Urothelium cell line (cell line): ENCODE measurements around the gene NBEAL2.
A peak's percentile ranks its signal among the peaks of the same experiment; 100 is the strongest.

Experiments
- DNase-seq: peaks from one replicate; pipeline ENCODE4 v3.0.0; 2011; ENCODE audit warnings: low spot score, mixed read lengths
- FAIRE-seq: peaks from 2 replicates; lab custom pipeline; 2011; peaks lifted over from hg19 to GRCh38; lab: Jason Lieb, UNC

NBEAL2 gene

DNA sequence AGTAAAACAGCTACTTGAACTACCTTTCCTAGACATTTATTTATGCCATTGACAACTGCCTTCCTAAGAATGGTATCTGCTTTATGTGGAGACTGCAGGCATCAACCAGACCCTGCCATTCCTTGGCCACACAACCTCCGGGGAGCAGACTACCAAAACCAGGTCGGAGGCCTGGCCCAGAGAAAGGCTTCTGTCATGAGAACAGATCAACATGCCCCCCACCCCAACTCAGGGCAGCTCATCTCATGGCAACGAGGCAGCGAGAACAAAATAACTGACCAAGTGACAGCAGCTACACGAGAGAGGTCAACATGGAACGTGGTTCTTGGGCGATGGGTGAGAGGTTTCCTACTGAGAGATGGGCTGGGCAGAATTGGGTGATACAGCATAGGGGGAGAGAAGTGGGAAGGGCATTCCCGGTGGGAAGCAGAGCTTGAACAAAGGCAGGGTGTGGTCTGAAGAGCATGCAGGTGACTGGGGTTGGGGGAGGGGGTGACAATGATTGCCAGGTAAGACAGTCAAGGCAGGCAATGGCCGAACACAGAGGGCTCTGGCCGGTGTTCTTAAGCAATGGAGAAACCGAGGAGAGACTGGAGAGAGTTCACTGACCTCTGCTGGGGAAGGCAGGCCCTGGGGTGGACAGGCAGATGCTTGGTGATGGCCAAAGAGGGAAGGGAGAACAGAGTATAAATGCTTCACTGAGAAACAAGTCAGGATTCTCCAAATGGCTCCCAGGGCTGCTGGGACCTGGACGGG lies 36.8 kb upstream of the NBEAL2 start:
- no peak for FAIRE-seq

DNA sequence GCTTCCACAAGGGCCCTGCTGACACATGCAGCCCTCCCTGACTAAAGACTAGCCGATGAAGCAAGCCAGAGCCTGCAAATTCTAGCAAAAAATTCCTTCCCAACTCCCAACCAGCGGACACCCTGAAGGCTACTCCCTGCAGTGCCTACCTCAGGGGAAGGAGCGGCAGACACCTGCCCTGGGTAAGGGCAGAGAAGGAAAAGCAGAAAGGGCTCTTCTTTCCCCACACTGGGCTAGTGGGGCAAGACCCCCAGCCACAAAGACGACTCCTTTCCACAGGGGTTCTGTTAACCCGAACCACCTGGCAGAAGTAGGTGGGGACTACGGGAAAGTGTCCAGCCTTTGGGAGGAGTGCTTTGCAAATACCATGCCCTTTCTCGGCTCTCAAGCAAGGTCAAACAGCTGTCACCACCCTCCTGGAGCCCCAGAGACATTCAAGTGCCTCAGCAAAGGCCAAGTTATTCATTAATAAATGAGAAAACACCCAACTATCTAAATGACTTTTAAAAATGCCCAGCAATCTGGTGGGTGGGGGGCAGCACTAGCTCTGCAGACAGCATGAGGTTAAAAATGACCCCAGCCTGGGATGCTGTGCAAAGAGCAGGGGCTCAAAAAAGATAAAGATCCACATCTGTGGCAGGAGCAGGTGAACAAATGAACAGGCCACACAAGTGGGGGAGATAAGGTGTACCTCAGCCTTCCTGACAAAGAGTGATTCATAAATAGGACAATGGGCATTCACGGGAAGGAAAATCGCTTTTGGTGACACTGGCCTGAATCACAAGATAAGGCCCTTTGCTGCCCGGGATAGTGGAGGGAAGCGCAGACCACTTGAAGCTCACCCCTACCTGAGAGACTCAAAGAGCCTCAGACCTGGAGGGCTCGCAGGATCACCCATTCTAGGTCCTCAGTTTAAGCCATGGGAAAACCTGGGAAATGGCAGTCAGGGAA lies 36.0 kb upstream of the NBEAL2 start:
- no peak for DNase-seq
- FAIRE-seq, result no peak

More for the DNA sequence above, 36.8 kb upstream of the NBEAL2 start:
- no peak for DNase-seq

DNA sequence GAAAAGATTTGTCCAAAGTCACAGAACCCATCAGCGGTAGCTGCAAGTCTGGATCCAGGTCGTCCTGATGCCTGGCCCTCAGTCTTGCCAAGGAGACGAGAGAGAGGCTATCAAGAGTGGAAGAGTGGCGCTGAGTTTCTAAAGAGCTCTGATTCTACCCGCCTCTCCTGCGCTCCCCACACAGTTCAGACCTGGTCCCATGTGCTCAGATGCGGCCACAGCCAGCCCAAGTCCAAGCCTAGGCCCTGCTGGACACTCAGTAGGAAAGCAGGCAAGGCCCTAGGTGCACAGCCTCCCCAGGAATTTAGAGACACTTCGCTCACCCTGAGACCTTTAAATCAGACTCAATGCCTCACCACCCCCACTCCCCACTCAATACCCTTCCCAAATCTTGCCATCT lies 35.3 kb upstream of the NBEAL2 start:
- DNase-seq (no peak), FAIRE-seq (no peak)

DNA sequence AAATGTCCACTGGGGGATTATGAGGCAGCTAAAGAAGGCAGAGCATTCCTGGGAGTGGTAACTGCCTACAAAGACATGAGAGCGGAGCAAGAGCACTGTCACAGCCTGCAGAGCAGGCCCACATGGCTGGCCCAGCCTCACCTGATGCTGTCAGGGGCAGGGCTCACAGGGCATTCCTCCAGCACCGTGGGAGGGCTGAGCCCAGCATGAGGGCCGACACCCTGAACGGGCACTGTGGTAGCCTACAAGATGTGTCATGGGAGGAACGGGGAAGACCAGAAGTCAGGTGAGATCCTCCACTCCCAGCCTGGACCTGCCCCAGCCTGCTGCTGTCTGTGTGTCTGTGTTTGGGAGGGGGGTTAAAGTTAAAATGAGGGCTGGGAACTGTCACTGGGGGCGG lies 33.0 kb upstream of the NBEAL2 start:
- FAIRE-seq (no peak), DNase-seq (no peak)

DNA sequence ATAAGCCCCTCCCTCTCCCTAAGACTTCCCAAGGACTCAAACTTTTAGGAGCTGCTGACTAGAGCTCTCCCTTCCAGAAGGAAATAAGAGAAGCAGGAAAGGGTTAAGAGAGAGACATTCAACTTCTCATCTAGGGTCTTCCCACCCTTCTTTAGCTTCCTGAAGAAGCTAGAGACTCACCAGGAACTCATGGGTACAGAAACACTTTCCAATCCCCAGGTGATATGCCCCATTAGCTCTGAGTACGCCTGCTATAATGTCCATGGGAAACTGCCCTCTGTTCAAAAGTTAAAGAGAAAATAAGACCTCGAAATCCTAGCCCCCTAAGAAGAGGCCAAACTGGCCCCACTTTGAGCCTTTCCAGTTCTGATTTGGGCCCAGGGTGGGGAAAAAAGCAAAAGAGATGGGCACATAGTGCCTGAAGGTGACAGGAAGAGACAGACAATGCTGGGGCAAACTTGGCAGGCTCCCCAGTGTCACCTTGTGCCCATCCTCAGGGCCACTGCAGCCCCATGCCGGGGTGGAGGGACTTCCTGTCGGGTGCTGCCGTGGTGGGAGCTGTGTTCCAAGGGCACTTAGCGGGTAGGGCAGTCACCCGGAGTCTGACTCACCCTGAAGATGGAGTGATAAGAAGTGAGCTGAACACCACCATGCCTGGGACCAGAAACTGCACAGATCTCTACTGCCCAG lies 32.5 kb upstream of the NBEAL2 start:
- FAIRE-seq (no peak), DNase-seq (no peak)

DNA sequence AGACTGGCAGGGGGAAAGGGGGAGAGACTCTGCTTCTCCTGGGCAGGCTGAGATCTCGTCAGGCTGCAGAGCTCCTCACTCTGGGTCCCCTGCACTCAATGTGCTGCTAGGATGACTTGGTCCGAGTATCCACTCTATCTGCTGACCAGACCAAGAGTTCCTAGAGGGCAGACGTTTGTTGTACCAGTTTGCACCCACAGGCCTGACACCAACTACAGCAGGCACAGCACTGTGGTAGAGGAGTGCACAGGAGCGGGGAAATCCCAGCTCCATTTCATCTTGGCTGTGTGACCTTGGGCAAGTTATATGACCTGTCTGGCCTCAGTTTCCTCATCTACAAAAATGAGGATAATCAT lies 31.9 kb upstream of the NBEAL2 start:
- FAIRE-seq (no peak), DNase-seq (no peak)

DNA sequence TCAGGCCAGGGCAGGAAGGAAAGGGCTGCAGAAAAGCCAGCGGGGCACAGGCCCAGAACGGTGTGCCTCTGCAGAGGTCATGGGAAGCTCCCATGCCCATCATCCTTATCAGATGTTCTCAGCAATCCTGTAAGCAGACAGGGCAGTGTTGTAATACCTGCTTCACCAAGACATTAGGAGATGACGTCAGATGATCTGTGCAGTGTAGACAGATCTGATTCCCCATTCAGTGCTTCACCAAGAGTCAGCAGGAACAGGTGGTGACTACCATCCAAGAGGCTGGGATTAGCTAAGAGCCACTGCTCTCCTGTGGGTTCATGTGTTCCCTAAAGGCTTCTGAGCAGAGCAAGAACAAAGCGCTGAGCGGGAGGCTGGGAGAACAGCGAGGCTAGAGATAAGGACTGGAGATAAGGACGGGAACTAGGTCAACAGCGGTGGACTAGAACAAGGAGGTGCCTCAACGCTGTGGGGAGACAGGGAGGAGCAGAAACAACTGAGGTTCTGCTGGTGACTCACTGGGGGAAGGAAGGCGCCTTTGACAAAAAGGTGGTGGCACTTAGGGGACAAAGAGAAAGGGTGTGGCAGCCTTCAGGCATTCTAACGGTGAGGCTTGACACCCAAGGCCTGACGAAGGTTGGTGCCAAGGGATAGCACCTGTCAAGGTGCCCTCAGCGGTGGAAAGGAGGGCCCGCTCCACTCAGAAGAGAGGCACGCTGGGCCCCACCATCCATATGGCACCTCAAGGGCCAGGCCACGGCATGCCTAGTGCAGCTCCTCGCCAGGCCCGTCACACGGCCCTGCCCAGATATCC lies 31.3 kb upstream of the NBEAL2 start:
- FAIRE-seq, result no peak
- DNase-seq, result no peak

DNA sequence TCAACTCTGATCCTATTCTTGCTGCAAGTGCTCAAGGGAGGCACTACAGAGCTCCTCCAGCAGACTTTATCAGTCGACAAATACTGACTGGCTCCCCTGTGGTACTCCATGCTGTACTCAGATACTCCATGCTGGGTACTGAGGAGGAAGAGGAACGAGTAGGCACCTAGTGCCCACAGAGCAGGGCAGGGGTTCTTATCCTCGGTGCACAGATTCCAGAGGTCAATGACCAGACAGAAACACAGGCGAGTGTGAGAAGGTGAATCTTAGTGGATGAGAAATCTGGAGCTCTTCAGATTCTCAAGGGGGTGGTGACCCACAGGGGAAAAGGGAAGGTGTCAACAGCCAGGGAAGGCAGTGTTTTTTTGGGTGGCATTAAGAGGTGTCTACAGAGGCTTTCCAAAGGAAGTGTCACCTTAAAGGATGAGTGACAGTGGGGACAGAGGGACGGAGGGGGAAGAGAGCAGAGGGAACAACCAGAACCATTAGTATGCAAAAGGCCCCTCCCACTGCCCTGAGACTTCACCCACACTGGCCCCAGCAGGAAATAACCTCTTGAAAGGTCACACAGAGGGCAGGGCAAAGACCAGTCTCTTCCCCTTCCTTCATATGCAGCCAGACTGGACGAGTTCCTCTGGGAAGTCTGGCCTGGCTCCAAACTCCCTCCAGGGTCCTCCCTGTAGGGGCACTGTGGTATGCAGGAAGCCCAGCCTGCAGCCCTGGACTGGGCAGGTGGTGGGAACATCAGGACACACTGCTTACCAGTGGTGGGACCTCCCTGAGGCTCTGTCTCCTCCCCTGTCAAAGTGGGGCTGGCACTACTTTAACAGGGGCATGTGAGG lies 30.4 kb upstream of the NBEAL2 start:
- DNase-seq (no peak), FAIRE-seq (no peak)

DNA sequence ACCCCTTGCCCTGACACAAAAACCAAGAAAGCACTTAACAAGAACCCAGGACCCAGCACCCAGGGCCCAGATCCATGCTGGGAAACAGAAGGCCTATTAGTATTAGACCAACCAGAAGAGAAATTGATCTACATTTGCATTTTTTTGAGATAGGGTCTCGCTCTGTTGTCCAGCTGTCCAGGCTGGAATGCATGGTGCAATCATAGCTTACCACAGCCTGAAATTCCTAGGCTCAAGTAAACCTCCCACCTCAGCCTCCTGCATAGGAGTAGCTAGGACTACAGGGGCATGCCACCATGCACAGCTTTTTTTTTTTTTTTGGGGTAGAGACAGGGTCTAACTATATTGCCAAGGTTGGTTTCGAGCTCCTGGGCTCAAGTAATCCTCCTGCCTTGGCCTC lies 29.3 kb upstream of the NBEAL2 start:
- DNase-seq (no peak), FAIRE-seq (no peak)

DNA sequence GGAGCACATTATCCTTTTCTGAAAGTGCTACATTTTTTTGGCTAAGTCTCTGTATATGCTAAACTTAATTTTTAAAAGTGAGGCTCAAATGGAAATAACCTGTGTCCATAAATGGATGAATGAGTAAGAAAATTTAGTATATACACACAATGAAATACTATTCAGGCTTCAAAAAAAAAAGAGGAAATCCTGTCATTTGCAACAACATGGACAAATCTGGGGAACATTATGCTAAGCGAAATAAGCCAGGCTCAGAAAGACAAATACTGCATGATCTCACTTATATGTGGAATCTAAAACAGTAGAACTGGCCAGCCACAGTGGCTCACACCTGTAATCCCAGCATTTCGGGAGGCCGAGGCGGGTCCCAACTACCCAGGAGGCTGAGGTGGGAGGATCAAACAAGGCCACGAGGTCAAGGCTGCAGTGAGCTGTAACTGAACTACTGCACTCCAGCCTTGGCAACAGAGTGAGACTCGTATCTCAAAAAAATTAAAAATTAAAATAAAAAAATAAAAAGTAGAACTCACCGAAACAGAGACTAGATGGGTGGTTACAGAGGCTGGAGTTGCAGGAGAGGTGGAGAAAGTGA lies 28.7 kb upstream of the NBEAL2 start:
- DNase-seq, result no peak
- FAIRE-seq, result no peak

DNA sequence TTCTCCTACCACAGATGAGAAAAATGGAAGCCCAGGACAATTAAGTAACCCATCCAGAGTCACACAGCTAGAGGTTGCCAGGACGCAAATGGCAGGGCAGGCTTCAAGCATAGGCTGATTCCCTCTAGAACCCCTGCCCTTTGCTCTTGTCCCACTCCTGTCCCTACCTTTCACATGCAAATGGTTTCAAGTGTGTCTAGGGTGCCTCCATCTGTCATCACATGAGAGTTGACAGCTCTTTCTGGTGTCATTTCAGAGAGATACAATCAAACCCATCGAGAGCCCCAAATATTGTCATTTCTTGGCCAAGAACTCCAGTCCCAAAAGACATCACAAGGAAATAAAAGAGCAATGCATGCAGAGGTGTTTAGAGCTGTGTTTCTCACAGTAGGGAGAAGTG lies 26.7 kb upstream of the NBEAL2 start:
- FAIRE-seq (peak; percentile 59), DNase-seq (no peak)

DNA sequence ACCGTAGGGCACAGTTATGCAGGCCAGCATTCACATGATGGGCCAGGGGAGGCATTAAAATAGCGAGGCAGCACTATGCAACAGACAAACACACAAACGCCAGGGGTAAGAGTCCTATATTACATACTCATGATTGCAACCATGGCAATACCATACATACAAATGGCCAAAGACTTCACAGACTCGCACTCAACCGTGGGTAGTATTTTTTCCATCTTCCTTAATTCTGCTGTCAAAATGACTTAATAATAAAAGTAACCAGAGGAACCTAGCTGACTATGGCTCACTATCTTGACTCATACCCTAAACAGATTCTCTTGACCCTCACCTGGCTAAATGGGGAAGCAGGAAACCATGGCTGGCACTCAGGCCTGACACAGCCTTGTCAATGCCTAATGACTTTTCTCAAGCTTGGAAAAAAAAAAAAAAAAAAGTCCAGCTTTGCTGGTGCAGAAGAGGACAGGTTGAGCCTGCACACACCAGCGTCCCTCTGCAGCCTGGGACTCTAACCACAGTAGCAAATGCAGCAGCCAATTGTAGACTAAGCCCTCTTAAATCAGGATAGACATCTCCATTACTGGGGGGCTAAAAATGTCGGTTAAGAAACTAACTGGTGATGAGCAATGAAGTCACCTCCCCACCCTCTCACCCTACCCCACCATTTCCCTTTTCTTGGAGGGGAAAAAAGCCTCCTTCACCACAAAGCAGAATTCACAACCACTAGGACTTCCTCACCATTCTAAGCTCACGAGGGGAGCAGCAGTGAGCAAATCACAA lies 26.0 kb upstream of the NBEAL2 start:
- no peak for FAIRE-seq
- no peak for DNase-seq

DNA sequence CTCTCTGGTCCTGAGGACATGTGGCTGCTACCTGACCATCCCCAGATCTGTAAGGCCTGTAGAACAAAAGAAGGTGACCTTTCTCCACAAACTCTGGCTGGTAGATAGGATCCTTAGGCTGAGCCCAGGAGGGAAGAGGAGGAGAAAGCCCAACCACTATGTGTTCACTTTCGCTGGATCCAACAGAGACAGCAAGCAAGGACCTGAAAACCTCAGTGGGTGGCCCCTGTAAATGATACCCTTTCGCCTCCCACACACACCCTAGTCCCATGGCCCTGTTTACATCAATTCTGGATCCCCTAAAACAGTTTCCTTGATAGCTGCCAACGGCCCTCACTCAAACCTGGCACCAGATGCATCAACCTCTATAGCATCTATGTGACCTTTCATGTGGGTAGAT lies 25.3 kb upstream of the NBEAL2 start:
- FAIRE-seq (no peak), DNase-seq (no peak)

DNA sequence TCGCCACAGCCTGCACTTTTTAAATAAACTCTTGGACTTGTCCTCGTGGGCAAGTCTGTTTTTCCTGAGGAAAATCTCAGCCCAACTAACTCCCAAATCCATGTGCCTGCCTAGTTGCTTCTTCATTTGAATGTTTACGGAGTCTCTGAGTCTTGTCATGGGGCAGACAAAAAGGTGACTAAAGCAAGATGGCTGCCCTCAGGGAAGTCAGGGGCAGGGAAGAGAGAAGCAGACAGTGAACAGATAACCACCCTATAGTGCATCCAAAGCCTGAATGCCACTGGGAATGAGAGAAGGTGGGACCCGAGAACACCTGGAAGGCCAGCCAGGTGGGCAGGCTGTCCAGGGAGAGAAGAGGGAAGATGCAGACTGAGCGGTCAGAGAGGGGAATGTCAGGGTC lies 24.3 kb upstream of the NBEAL2 start:
- FAIRE-seq, result no peak
- DNase-seq, result no peak

DNA sequence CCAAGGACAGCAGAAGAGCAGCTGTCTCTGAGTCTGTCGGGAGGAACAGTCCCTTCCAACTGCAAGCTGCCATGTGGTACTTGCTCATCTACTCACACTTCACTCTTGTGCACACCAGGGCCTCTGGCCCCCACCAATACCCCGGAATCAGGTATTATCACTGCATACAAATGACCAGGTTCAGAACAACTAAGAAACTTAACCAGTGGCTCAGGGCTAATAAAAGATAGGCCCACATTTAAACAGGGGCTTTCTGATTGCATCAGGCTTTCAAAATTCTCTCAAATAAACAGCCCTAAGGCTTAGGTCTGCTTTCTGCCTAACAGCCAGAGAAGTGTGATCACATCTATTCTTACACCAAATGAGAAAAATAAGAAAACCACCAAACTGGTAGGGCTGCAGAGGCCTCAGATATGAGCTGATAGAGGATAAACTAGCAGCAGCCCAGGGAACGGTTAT lies 23.6 kb upstream of the NBEAL2 start:
- DNase-seq (no peak), FAIRE-seq (no peak)

DNA sequence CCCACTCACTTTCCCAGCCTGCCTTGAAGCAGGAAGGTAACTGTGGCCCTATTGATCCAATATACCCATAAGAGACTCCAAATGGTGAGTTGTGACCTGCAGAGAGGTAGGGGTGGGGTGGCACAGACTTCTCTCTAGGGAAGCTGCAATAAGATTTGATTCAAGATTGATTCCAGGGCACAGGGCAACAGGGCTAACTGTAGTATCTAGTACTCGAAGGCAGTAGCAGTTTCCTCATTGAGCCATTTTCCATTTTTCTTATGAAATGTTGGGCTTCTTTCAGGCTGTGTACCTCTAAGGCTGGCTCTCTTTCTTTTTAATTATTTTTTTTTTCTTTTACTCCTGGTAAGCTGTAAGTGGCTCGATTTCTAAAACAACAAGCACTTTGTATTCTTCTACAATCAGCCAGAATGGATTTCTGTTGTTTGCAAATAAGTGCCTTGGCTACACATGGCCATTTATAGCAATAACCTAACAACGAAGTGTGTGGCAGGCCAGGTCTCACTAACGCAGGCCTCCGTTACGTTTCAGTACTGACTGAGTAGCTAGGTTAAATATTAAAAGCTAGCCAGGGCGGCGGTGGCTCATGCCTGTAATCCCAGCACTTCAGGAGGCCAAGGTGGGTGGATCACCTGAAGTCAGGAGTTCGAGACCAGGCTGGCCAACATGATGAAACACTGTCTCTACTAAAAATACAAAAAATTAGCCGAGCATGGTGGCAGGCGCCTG lies 22.2 kb upstream of the NBEAL2 start:
- DNase-seq (no peak), FAIRE-seq (no peak)

DNA sequence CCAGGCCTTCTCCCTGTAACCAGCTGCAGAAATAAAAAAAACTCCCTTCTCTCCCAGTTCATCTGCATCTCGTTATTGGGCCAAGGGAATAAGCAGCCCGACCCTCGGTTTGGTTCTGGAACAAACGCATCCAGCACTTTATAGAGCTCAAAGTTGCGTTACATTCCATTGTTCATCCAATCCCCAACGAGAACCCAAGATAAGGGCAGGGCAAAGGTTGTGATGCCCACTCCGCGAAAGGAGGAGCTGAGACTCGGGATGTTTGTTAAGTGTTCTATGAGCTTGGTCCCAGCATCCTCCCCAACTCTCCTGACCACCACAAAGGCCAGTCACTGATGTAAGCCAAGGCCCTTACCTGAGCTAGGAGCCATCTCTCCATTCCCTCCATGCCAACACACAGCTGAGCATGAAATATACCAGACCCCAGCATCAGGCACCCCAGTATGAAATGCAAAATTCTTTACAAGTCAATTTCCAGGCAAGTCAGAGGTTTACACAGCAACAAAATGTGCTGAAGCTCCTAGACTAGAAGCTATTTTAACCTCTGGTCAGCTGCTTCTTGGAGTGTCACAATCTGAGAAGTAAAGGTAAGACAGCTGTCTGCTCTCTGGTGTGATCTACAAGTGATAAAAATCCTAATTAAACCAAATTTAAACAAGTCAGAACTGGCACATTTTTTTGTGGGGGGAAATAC lies 20.9 kb upstream of the NBEAL2 start:
- FAIRE-seq (no peak), DNase-seq (no peak)
